Activated effector memory CD4-positive, alpha-beta T cell treated with Interleukin-2 at 50 U/mL for 16 hours (primary cell): ENCODE measurements around the gene MRNIP.

Source experiments
- DNase-seq: peaks from one replicate; pipeline ENCODE4 v3.0.0-alpha.2; 2020

MRNIP gene

GRCh38 chr5:179870403-179870903 is 11.8 kb upstream of the MRNIP start:
- no peak for DNase-seq

GRCh38 chr5:179869641-179870402 is 11.2 kb upstream of the MRNIP start:
- DNase-seq: no peak

GRCh38 chr5:179869101-179869500 is 10.5 kb upstream of the MRNIP start:
- DNase-seq: no peak

GRCh38 chr5:179868541-179868940 is 9.9 kb upstream of the MRNIP start:
- no peak for DNase-seq

DNA sequence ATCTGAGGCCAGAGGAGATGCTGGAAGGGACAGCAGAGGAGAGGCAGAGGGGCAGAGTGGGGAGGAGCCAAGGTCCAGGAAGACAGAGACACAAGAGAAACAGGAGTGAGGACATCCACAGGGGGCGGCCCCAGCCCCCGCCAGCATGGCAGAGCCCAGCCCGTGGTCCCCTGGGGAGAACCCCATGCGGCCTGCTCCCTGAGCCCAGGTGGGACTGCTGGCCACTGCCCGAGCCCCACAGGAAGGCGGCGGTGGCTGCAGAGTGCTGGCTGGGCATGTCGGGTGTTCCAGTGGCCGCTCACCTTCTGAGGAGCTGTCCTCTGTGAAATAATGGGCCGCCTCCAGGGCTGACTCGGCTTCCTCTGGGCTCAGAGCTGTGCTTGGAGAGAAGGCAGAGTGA is 8.9 kb upstream of the MRNIP start:
- no peak for DNase-seq

GRCh38 chr5:179867079-179867465 is 8.5 kb upstream of the MRNIP start:
- no peak for DNase-seq

DNA sequence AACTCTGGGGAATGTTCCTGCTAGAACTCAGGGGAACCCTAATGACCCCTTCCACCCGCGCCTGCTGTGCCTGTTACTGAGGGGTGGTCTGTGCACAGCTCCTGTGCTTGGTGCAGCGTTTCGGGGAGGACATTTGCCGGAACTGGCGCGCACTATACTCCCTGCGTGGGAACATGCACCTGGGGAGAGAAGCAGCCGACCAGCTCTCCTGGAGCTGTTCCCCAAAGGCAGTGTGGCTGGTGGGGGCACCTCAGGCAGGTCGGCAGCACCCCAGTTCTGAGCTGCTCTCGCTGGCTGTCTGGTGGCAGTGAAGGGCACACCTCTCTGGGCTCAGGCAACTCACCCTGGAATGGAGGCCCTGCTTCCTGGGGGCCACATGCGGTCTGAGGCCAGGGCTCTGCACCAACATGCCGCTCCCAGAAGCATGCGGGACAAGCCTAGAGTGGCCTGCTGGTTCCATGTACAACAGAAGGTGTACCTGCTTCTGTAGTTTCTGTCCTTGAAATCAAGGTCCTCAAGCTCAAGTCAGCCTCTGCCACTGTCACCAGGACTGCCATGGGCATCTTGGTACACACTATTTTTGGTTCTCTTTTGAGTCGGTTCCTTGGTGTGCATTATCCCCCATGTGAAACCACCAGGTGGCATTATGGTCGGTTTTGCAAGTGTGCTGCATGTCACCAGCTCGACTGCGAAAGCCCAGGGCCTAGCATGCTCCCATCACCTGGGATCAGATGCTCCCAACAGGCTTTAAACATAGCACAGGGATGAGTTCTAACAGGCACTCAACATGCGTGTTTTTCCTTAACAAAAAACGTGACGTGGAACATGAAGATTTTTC is 7.8 kb upstream of the MRNIP start:
- DNase-seq: no peak

DNA sequence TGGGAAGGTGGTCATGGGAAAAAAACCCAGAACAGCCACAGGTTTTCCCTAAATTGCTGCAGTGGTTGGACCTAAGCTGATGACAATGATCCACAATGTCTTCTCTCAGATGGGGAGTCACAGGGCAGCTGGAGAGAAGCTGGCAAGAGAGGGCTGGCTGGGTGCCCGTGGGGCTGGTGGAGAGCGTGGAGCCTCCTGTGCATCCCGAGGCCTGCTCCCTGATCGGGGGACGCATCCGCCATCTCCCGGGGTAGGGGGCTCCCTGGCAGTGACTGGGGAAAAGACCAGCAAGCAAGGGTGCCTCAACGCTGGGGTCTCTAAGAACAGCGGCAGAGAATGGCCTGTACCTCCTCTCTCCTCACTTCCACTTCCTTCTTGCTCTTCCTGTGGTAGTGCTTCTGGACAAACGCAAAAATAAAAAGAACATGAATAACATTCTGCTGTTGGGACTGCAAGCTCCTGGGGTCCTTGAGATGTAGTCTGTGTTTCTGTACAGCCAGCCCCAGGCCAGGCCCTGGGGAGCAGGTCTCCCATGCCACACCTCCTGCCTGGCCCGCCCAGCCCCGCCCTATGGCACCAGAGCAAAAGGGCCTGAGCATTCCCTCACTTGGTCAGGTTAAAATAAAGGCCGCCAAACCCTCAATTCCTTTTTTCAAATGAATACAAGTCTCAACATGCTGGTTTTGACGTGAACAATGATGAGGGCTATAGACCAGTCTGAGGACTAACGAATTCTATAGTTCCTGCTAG is 7.0 kb upstream of the MRNIP start:
- no peak for DNase-seq

GRCh38 chr5:179864686-179865085 is 6.1 kb upstream of the MRNIP start:
- DNase-seq: no peak

DNA sequence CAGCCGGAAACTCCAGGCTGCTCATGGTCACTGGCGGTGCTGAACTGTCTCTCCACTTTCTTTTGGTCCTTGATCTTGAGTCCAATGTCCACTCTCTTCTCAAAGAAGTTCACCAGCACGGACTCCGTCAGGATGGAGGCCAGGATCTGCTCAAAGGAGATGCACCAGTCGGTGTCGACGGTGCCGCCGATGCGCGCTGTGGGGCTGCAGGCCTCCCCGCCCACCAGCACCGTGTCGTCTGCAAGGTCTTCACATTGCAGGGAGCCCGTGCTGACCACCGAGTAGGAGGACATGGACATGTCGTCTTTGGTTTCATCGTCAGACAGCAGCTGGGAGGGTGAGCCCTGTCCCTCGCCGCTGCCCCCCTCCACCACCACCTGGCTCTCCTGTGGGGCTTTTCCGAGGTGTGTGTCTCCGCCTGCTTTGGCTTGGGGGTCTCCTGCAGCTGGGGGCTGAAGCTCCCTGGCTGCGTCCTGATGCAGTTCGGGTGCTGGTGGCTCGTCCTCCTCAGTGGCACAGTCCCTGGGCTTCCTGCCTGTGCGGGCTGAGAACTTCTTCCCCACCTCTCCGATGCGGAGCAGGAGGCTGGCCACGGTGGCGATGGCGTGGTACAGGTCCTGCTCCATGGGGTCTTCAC is 5.0 kb upstream of the MRNIP start:
- no peak for DNase-seq

GRCh38 chr5:179862891-179863290 is 4.3 kb upstream of the MRNIP start:
- no peak for DNase-seq

DNA sequence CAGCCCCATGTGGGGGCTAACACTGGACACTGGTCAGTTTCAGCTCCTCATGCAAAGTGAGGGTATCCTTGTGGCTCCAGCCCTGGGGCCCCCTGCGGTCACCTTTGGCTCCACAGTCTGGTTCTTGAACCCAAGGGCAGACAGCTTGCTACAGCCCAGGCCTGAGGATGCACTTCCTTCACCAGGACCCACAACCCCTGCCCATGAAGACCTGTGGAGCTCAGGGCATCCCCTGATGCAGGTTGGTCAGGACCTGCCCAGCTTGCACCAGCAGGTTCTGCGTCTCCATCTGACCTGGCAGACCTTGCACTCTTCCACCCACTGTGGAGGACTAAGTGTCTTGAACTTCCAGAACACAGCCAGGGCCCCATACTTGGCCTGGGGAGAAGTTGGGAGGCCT is 3.7 kb upstream of the MRNIP start:
- DNase-seq: no peak

- no peak for DNase-seq
Measured at GRCh38 chr5:179860301-179860700, 1.7 kb upstream of the MRNIP start.

DNA sequence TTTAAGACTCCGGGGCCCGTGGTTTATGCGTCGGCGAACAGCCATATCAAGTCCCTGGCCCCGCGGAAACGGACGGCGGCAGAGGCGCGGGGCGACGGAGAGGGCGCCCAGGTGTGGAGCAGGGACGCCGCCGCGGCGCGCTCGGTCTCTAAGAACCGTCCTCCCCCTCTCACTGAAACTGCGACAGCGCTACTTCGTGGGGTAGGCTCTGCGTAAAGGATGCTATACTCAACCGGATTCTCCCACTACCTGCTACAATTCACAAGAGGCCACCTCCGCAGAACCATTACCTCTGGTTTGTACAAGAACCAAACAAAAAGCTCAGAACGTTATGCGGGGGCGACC is 404 bp downstream of the MRNIP start:
- peak; percentile 44 for DNase-seq

- no peak for DNase-seq
Measured at GRCh38 chr5:179854356-179854755, 4.3 kb downstream of the MRNIP start.

GRCh38 chr5:179852993-179853547 is 5.5 kb downstream of the MRNIP start:
- no peak for DNase-seq

DNA sequence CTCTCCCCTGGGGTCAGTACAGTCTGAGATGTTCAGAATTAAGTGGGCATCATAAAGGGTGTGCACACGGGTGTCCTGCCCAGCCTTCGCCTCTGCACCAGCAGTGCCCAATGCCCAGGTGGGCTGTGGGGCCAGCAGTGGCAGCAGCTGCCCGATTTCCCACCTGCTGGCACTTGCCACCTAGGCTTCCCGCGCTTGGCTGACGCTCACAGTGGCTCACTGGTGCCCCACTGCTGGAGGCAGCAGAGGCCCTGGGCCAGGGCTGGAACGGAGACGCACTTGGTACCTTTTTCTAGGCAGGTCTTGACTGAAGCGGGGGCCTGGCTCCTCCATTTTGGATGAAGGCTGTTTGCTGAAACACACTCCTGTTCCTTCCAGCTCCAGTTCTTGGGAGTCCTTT is 17.0 kb downstream of the MRNIP start:
- DNase-seq: no peak

DNA sequence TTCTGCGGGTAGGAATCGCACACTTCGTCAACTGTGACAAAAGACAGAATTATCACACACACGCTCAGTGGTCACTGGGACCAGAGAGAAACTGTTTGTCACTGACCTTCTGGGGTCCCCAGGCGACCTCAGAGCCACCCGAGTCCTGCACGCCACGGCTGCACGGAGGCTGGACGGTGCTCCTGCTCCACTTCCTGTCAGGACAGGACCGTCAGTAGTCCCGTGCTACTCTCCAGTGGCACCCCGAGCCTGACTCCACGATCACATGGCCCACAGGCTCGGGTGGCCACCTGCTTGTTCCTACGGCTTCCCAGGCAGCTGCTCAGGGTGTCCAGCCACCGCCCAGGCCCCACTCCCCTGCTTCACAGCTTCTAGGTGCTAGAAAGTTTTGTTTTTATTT is 17.9 kb downstream of the MRNIP start:
- DNase-seq: no peak

DNA sequence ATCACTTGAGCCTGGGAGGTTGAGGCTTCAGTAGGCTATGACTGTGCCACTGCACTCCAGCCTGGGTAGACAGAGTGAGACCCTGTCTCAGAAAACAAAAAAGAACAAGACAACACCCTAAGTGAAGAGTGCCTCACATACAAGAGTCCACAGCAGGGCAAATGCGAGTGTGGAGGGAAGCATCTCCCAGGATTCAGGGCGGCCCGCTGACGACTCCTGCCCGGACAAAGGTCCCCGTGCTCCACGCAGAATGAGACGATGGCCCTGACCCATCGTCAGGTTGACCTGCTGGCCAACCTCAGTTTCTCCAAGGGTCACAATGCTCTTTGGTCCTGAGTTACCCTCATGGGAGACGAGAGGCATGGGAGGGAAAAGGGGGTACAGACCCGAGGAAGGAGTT is 18.3 kb downstream of the MRNIP start:
- no peak for DNase-seq

DNA sequence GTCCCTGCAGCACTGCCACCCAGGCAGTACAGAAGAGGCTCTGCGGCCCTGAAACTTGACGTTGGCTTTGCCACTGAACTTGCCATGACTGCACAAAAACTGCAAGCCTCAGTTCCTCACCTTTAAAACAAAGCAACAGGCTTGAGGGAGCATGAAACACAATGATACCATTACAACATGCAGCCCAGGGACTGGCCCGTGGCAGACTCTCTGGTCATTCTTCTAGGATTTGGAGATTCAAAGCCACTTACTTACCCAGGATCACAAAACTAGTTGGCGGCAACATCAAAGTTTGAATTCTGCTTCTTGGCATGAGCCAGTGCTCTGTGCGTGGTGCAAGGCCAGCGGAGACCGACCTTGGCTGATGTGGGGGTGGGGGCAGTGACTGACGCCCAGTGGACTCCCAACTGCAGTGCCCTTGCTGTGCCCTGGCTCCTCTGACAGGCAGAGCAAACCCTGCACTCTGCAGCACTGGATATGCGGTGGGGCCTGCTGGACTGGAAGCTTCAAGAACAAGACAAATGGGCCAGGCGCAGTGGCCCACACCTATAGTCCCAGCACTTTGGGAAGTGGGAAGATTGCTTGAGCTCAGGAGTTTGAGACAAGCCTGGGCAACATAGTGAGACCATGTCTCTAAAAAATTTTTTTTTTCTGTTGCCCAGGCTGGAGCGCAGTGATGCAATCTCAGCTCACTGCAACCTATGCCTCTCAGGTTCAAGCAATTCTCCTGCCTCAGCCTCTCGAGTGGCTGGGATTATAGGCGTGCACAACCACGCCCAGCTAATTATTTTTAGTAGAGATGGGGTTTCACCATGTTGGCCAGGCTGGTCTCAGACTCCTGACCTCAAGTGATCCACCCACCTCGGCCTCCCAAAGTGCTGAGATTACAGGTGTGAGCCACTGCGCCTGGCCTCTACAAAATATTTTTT is 19.0 kb downstream of the MRNIP start:
- DNase-seq: no peak
